ENCODE results near the gene TENT5C.

DNA sequence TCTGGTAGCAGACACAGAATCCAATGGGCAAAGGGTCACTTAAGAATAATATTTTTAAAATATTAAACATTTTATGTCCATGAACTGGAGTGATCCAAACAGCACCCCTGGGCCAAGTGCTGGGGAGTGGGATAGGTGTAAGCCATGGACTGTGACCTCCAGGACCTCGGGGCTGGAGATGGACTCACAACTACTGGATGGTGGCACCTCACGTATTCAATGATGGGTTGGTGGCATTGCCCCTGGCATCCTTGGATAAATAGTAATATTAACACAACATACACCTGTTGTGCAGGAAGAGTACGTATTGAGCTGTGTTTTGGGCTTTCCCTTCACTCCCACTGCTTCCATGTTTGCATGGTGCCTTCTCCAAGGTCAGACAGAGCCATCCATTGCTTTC, 39.3 kb upstream of the TENT5C start:
- TF ChIP-seq POLR2AphosphoS5 (IDR thresholded peaks at IDR 0.05) (no peak), POLR2A (IDR thresholded peaks at IDR 0.05) (no peak), EP300 (IDR thresholded peaks at IDR 0.05) (no peak)
- TF ChIP-seq, protein P1, sequence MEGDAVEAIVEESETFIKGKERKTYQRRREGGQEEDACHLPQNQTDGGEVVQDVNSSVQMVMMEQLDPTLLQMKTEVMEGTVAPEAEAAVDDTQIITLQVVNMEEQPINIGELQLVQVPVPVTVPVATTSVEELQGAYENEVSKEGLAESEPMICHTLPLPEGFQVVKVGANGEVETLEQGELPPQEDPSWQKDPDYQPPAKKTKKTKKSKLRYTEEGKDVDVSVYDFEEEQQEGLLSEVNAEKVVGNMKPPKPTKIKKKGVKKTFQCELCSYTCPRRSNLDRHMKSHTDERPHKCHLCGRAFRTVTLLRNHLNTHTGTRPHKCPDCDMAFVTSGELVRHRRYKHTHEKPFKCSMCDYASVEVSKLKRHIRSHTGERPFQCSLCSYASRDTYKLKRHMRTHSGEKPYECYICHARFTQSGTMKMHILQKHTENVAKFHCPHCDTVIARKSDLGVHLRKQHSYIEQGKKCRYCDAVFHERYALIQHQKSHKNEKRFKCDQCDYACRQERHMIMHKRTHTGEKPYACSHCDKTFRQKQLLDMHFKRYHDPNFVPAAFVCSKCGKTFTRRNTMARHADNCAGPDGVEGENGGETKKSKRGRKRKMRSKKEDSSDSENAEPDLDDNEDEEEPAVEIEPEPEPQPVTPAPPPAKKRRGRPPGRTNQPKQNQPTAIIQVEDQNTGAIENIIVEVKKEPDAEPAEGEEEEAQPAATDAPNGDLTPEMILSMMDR (IDR thresholded peaks at IDR 0.05), result no peak

Data from suprapubic skin (tissue), 4 donors.